ENCODE results near the gene DDIT3.
"Not testable (repeated sequence)": the region's sequence is repeated elsewhere in the genome, so short reads cannot be mapped to it uniquely, and the experiment has no call there.

DDIT3 gene, protein sequence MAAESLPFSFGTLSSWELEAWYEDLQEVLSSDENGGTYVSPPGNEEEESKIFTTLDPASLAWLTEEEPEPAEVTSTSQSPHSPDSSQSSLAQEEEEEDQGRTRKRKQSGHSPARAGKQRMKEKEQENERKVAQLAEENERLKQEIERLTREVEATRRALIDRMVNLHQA

DNA sequence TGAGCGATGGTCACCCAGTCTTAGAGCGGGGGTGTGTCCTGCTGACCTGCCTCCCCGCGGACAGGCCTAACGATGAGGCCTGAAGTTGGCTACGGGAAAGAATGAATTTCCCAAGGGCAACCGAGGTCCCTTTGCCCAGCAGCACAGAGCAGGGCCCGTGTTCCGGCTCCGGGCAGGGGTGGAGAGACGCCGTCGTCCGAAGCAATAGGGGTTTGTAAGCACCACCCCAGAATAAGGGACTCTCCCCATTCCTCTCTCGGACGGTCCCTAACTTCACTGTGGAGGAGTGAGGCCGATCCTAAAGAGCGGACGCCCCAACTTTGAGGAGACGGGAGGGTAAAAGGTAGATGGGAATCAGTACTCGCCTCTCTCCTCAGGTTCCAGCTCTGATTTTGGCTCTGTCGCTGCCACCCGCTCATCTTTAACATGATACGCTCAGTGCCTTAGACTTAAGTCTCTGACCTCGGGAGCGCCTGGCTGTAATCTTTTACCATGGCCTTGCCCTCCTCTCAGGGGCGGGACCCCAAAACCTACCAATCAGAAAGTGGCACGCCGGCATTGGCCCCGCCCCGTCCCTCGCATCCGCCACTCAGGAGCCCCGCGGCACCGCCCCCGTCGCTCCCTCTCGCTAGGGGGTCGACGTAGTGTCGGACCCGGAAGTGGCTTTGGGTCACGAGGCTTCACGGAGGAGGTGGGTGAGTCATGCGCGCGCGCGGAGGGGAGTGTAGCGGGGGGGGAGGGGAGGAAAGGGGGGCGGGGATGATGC, at the start of gene DDIT3:
DDIT3 (minus strand) TSS at position 462 of the 766 bp plus-strand sequence. CDS start 3,108 bp downstream, outside the sequence.
- DNase-seq (ENCODE audit: low read depth in 2 of 3, low spot score in 2 of 3), result peak; percentile 97 to 100 (median 98)

GRCh38 chr12:57569858-57570257, 49.5 kb upstream of the DDIT3 start:
- DNase-seq (ENCODE audit: low read depth in 2 of 3, low spot score in 2 of 3), result no peak

DNA sequence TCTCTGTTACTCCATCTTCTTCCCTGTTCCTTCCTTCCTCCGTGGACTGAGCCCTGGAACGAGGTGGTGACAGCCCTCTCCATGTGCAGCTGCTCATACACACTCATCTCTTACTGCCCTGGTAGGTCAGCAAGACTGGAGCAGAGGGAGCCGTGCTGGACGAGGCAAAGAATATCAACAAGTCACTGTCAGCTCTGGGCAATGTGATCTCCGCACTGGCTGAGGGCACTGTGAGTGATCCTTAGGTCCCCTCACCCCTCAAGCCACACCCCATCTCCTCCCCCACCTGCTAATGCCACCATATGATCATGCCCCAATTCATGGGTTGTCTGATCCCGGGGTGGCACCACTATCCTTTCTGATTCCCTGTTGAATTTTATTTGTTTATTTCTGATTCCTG, 48.5 kb upstream of the DDIT3 start:
- no peak for DNase-seq (ENCODE audit: low read depth in 2 of 3, low spot score in 2 of 3)

GRCh38 chr12:57564178-57564740, 43.9 kb upstream of the DDIT3 start:
- no peak for DNase-seq (ENCODE audit: low read depth in 2 of 3, low spot score in 2 of 3)

GRCh38 chr12:57563358-57563757, 43.0 kb upstream of the DDIT3 start:
- DNase-seq (ENCODE audit: low read depth in 2 of 3, low spot score in 2 of 3), result no peak

DNA sequence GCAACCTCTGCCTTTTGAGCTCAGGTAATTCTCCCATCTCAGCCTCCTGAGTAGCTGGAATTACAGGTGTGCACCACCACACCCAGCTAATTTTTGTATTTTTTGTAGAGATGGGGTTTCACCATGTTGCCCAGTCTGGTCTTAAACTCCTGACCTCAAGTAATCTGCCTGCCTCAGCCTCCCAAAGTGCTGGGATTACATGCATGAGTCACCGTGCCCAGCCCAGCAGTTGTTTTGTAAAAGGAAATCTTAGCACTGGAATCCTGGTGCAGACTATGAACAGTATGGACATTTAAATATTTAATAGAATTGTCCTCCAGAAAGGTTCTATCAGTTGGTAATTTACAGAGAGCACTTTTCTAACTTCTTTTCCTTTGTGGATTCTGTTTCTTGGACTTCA, 40.8 kb upstream of the DDIT3 start:
- not testable (repeated sequence) for DNase-seq (ENCODE audit: low read depth in 2 of 3, low spot score in 2 of 3)

DNA sequence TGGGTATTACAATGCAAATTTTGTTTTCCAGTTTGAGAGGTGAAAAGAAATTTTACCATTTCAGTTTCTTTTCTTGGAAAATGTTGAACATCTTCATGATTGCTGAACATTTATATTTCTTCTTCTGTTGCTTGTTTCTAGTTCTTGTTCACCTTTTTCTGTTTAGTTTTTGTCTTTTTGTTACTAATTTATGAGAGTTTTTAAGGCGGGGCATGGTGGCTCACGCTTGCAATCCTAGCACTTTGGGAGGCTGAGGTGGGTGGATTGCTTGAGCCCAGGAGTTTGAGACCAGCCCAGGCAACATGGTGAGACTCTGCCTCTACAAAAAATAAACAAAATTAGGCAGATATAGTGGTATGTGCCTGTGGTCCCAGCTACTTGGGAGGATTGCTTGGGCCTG, 40.2 kb upstream of the DDIT3 start:
- DNase-seq (ENCODE audit: low read depth in 2 of 3, low spot score in 2 of 3), result no peak

DNA sequence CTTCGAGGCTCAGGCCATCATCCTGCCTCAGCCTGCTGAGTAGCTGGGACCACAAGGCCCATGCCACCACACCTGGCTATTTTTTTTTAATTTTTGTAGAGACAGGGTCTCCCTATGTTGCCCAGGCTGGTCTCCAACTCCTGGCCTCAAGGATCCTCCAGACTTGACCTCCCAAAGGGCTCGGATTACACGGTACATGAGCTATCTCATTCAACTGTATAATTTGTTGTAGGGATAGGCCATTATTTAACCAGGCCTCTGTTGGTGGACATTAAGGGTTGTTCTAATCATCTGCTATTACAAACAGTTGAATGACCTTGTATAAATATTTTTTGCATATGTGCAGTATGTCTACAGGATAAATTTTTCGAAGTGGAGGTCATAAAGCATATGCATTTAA, 38.5 kb upstream of the DDIT3 start:
- no peak for DNase-seq (ENCODE audit: low read depth in 2 of 3, low spot score in 2 of 3)

DNA sequence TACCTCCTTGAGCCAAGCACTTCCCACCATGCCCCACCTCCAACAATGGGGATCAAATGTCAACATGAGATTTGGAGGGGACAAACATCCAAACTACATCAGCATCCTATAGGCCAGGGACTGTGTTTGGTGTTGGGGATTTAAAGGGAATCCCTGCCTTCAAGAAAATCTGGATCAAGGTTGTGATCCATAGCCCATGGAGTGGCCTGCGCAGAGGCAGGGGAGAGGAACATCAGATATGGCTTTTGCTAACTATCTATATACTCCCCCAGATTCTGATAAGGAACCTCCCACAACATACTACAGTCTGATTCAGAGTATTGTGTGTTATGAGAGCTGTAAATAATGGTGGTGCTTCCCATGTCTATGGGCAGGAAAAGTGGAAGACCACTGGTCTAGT, 34.6 kb upstream of the DDIT3 start:
- DNase-seq (ENCODE audit: low read depth in 2 of 3, low spot score in 2 of 3), result no peak

DNA sequence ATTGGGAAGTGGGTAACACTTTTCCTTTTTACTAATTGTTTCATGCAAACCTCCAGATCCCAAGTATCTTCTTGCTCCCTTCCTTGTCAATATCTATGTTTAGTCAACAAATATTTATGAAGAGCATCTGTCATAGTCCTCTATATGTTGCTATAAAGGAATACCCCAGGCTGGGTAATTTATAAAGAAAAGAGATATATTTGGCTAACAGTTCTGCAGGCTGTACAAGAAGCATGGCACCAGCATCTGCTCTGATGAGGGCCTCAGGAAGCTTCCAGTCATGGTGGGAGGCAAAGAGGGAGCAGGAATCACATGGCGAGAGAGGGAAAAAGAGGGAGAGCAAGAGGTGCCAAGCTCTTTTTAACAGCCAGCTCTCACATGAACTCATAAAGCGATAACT, 34.1 kb upstream of the DDIT3 start:
- DNase-seq (ENCODE audit: low read depth in 2 of 3, low spot score in 2 of 3), result no peak

- no peak for DNase-seq (ENCODE audit: low read depth in 2 of 3, low spot score in 2 of 3)
Observed at GRCh38 chr12:57553343-57554202, 33.3 kb upstream of the DDIT3 start.

GRCh38 chr12:57552835-57553313, 32.6 kb upstream of the DDIT3 start:
- DNase-seq (ENCODE audit: low read depth in 2 of 3, low spot score in 2 of 3), result no peak

DNA sequence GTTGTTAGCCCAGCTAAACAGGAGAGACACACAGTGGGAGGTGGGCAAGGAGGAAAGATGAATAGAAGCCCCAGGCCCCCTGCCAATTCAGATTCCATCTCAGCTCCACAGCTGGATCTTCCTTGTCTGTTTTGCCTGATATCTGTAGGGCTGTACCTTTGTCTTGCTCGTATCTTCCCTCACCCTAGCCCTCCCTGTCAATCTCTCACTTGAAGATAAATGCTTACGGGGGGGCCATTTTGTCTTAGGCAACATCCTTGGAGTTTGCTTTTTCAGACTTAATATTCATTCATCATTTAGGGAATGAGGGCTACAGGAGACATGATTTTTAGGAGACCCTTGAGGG, 32.0 kb upstream of the DDIT3 start:
- DNase-seq (ENCODE audit: low read depth in 2 of 3, low spot score in 2 of 3), result no peak

GRCh38 chr12:57551637-57552305, 31.5 kb upstream of the DDIT3 start:
- no peak for DNase-seq (ENCODE audit: low read depth in 2 of 3, low spot score in 2 of 3)

DNA sequence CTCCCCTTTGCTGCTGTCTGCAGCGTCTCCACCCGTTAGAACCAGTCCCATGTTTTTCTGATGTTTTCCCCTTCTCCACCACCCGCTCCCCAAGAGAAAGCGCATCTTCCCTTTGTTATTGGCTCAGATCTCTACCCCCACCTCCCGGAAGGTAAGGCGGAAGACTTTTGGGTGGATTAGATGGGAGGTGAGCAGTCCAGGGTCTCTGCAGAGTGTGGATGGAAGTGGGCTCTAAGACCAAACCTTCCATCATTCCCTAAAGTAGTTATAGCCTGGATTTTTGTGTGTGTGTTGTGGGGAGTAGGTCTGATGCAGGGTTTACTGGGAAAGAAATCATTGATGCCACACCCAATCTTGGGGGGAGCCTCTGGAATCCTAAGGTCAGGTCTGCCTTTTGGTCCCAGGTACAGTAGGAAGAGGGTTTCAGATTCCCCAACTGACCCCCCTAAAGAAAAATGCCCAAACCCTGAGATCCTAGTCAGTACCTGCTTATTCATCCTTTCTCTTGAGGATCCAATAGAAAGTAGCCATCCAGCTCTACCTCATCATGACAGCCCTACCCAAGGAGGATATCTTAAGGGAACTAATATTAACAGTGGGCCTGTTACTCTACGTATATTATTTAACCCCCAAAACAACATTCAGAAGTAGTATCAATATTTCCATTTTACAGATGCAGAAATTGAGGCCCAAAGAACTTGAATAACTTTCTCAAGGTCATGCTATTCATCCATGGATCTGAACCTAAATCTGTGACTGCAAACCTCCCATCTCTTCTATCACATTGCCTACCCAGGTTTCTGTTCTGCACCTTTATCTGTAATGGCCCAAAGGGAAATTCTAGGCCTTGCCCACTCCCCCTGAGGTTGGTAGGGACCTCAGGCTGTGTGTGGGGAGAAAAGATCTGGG, 30.6 kb upstream of the DDIT3 start:
- DNase-seq (ENCODE audit: low read depth in 2 of 3, low spot score in 2 of 3), result no peak

DNA sequence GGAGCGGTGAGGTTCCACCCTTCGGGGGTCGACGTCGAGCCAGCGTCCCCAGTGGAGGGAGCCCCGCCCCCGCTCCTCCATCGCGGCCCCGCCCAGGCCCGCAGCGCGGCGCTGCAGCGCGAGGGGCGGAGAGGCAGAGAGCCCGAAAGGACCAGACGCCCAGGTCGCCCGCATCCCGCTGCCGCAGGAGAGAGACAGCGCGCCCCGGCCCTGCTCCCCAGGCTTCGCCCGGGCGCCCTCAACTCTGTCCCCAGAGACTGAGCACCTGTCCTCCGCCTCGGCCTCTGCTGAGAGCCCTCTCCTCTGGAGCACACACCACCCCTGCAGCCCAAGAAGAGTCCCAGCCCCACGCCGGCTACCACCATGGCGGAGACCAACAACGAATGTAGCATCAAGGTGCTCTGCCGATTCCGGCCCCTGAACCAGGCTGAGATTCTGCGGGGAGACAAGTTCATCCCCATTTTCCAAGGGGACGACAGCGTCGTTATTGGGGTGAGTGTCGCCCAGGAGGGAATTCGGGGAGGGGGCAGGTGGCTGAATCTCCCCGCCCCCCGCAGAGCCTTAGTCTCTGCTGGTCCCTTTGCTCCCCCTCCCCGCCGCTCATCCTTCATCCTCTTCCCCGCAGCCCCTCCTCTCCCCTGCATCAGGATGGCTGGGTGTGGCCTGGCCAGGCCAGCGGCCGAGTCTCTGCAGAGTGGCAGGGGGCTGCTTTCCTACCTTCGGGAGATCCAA, 29.8 kb upstream of the DDIT3 start, which contains the start of gene KIF5A:
KIF5A (plus strand) TSS at position 136 of the 732 bp plus-strand sequence; CDS start at position 364, 228 bp downstream.
- peak; percentile 32 to 49 (median 46) for DNase-seq (ENCODE audit: low read depth in 2 of 3, low spot score in 2 of 3)

DNA sequence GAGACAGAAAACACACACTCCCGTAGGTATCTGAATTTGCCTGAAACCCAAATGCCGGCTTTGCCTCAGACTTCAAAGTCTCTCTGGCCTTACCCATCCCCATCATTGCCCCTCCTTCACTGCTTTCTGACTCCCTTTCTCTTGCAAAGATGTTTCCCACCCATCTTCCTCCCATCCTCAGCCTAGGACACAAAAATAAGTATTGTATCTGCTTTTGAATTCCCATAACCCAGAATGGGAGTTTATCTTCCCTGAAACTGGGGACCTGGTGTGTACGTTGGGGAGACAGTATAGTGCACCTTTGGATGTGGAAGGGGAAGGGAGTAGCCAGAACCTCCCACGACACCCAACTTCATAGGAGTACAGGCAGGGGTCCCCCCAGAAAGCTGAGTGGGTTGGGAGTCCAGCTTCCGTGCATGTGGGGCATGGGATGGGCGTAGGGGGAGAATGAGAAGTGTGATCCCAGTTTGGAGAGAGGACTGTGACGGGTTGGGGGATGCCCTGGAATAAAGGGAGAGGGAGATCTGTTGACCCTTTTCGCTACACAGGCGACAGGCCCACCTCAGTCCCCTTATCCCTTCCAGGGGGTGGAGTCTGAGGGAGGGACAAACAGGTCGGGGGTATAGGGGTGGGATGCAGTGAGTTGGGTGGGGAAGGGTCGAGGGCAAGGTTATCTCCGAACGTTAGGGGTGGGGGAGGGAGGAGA, 29.0 kb upstream of the DDIT3 start:
- DNase-seq (ENCODE audit: low read depth in 2 of 3, low spot score in 2 of 3), result peak in 1 of 3 experiments; percentile 19

DNA sequence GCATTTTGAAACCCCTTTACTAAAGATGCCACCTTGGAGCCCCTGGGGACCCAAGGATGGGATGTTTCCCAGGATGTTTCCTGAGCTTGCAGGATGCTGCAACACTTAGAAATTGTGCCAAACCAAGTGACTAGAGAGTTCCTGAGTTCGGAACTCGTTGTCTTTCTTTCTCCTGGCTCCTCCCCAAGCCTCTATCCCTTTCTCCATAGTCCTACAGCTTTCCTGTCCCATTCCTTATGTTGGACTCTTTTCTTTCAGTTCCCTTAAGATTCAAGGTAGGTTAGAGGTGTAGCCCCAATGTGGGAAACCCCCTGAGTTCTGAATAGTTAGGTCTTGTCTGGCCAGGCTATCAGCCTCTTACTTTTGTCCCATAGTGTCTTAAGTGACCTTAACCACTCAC, 28.2 kb upstream of the DDIT3 start:
- DNase-seq (ENCODE audit: low read depth in 2 of 3, low spot score in 2 of 3), result no peak

- no peak for DNase-seq (ENCODE audit: low read depth in 2 of 3, low spot score in 2 of 3)
Observed at GRCh38 chr12:57548013-57548315, 27.6 kb upstream of the DDIT3 start.

Data from activated CD8-positive, alpha-beta memory T cell treated with anti-CD3 and anti-CD28 coated beads for 48 hours (primary cell).